GM12801 (cell line): Measurements from ENCODE around the gene MOV10.

Experiments
- TF ChIP-seq, protein P1 (sequence below): IDR thresholded peaks from one replicate; pipeline ENCODE4 v1.5.1; 2011; ENCODE audit warnings: control low read depth; ENCODE audit not compliant: insufficient read length; ENCODE audit errors: extremely low read depth

MOV10 gene

DNA sequence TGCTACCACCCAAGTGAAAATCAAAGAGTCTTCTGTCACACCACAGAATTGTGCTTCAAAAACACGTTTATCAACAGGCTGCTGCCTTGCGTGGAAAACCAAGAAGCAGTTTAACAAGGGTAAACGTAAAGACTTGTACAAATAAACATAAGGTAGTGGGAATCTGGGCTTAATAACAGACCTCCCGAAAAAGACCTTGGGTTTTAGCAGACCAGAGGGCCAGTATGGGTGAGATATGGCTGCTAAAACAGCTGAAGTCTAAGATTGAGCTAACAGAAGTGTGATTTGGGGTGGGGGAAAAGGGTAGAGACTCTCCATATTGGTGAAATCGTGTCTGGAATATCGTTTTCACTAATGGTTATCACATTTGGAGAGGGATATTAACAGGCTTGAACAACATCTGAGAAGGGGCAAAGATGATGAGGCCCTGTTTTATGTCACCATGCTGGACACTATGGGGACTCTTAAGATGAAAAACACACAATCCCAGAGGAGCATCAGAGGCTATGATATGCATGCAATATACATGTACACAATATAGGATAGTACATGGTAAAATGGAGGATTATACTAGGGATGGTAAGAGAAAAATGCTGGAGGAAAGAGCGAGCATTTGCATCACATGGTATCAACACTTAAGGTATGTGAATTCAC lies 1.4 kb downstream of the MOV10 start:
- TF ChIP-seq, protein P1, sequence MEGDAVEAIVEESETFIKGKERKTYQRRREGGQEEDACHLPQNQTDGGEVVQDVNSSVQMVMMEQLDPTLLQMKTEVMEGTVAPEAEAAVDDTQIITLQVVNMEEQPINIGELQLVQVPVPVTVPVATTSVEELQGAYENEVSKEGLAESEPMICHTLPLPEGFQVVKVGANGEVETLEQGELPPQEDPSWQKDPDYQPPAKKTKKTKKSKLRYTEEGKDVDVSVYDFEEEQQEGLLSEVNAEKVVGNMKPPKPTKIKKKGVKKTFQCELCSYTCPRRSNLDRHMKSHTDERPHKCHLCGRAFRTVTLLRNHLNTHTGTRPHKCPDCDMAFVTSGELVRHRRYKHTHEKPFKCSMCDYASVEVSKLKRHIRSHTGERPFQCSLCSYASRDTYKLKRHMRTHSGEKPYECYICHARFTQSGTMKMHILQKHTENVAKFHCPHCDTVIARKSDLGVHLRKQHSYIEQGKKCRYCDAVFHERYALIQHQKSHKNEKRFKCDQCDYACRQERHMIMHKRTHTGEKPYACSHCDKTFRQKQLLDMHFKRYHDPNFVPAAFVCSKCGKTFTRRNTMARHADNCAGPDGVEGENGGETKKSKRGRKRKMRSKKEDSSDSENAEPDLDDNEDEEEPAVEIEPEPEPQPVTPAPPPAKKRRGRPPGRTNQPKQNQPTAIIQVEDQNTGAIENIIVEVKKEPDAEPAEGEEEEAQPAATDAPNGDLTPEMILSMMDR, result no peak

DNA sequence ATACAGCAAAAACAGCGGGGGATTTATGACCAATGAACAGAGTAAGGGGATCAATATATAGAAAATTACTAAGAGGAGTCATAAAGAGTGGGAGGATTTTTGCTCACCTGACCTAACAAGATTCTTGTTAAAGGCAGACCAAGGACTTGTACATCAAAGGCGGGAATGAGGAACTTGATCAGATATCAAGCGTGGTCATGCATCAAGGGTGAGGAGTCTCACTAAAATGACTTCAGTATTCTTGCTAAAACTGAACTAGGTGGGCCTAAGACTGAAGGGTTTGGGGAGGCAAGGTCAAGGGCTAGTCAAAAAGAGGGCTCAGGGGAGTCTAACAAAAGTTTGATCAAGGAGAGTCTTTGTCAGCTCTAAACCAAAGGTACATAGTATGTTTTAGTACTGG lies 2.1 kb downstream of the MOV10 start:
- TF ChIP-seq, protein P1, result no peak

DNA sequence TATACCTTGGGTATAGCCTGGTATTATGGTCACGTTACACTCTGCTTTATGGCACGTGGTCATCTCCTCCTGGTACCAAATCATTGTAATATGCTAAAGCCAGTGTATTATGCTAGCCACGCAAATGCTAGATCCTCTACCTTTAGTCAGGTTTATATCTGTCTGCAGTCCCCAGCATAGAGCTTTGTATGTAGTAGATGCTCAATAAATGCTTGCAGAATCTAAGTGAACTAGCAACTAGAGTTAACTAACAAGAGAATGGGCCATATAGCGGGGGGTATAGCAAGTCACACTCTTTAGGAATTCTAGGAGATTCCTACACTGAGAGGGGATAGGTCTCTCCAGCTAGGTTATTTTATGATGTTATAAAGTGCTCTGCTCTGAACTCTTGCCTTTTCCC lies 3.0 kb downstream of the MOV10 start:
- TF ChIP-seq, protein P1, result no peak

DNA sequence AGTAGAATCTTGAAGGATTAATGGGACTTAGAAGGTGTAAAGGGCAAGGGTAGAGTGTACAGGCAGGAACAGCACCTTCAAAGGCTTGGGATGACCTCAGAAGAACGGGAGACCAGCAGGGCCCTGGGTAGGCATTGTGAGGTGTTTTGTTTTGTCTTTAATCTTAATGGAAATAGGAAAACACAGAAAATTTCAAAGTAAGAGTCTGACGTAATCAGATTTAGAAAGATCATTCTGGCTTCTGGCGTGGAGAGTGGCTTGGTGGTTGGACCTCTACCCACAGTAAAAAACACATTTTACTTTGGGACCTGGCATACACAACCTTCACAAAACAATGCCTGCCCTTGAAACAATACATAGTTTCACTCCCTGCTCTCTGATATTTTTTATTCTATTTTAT lies 4.1 kb downstream of the MOV10 start:
- TF ChIP-seq, protein P1, result no peak

DNA sequence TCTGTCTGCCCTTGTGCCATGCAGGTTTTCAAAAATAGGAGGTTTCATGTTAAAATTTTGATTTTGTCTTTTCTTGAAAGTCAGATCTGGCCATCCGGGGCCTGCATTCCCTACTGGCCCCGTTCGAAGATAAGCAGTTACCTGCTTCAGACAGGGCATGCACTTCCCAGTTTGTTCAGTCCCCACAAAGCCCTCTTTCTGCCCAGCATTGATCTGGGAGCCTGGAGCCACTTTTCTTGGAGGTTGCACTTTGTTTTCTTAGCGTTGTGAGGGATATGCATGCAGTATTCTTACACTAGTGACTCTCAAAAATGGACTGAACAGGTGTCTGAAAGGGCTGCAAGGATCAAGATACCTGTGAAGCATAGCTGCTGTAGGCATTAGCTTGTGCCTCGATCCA lies 11.5 kb downstream of the MOV10 start:
- TF ChIP-seq, protein P1, result no peak

DNA sequence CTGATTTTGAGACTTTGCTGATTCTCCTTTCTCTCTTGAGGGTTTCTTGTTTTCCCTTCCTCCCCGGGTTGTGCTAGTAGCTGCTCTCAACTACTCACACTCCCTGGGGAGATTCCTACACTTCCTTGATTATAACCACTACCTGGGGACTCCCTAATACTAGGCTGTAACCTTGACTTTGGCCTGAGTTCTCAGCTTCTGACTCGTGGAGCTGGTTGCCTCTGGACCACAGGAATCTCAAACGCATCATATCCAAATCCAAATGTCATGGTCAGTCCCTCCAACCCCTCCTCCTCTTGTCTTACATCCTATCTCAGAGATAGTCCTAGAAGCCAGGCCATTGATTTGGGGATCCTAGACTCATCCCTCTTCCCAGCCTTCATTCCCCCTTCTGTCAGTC lies 12.0 kb downstream of the MOV10 start:
- TF ChIP-seq, protein P1, result no peak

DNA sequence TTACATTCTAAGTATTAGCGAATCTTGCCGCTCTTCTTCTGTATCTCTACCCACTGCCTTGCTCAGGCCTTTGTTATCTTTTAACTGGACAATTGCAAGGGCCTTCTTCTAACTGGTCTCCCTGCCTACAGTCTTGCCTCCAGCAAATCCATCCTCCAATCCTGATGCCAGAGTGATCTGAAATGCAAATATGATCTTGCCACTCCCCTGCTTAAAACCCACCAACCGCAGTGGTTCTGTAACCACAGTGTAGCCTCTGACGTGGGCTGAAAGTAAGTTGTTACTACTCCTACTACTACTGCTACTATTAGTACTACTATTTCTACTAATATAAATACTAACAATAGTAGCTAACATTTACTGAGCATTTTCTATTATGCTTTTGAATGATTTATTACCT lies 12.4 kb downstream of the MOV10 start:
- TF ChIP-seq, protein P1, result no peak
